ENCODE measurements around the gene SPDYC. TPM values are rescaled to one million over a fixed set of nuclear protein-coding genes. Genes with fewer than 3 reads are reported as not detected.

SPDYC gene
- total and polyA plus RNA-seq, 2 of the 13 experiments (the other 11 are each of a cell fraction or from before 2014, with no cell fraction given) = 0.15 to 0.33 TPM

DNA sequence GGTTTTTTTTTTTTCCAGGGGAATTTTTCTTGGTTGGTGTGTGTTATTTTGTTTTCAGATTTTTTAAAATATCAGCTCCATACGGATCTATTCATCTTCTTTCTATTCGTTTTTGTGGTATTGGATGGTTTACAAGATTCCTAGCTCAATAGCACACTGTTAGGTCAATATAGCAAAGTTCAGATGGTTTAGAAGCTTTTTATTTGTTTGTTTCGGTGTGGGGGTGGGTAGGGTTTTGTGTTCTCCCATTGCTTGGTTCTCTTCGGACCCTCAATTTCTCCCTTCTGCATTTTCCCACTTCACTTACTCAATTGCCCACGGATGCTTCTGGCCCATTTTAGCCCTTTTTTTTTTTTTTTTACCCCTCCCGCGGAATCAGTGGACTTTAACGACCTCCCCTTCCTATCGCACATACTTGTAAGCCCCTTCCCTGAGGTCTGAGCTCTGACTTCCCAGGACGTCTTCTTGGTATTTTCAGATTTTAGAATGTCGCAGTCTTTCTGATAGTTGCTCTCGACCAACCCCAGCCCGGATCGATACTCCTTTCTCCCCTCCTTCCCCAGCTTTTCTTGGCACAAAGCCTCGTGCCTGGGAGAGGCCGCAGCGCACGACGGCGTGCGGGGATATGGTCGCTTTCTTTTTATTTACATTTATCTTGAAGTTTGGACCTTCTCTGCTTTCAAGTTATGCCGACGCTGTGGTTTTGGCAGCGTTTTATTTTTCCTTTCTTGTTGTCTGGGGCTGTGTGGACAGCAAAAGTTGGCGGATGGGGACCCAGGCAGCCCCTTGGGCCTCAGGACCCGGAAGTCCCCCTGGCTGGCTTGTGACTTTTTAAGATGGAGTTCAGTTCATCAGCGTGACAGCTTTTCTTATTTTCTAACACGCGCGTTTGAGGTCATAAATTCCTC, 4.4 kb upstream of the SPDYC start (continued):
- TF ChIP-seq CC2D1A (CRISPR knock-in tag; IDR thresholded peaks at IDR 0.05) (no peak), ARNTL (CRISPR knock-in tag; IDR thresholded peaks at IDR 0.05) (no peak), ARHGAP35 (CRISPR knock-in tag; IDR thresholded peaks at IDR 0.05; ENCODE audit: borderline replicate concordance) (no peak), ZNF549 (CRISPR knock-in tag; IDR thresholded peaks at IDR 0.05) (no peak), ZFP1 (CRISPR knock-in tag; IDR thresholded peaks at IDR 0.05) (no peak), ZNF570 (CRISPR knock-in tag; IDR thresholded peaks at IDR 0.05; ENCODE audit: borderline replicate concordance) (0 out of 2 replicates have a peak, but pooled peaks have one; percentile 45), ZNF674 (CRISPR knock-in tag; IDR thresholded peaks at IDR 0.05; ENCODE audit: low read depth) (no peak), ARNT2 (CRISPR knock-in tag; IDR thresholded peaks at IDR 0.05; ENCODE audit: low read depth) (no peak), MYC (CRISPR knock-in tag; IDR thresholded peaks at IDR 0.05; ENCODE audit: borderline replicate concordance) (peak; percentile 86; the same call in 1 of the 2 replicates), THAP11 (CRISPR knock-in tag; IDR thresholded peaks at IDR 0.05) (peak; percentile 77), KDM6A (CRISPR knock-in tag; IDR thresholded peaks at IDR 0.05; ENCODE audit: low read depth) (peak; percentile 76), CHD2 (IDR thresholded peaks at IDR 0.05; ENCODE audit: low read depth, low read length) (no peak), NFE2 (CRISPR knock-in tag; IDR thresholded peaks at IDR 0.05) (no peak), PAX8 (CRISPR knock-in tag; IDR thresholded peaks at IDR 0.05; ENCODE audit: borderline replicate concordance) (no peak), ZIK1 (CRISPR knock-in tag; IDR thresholded peaks at IDR 0.05; ENCODE audit: borderline replicate concordance, low read depth) (no peak)
- TF ChIP-seq, protein P1, sequence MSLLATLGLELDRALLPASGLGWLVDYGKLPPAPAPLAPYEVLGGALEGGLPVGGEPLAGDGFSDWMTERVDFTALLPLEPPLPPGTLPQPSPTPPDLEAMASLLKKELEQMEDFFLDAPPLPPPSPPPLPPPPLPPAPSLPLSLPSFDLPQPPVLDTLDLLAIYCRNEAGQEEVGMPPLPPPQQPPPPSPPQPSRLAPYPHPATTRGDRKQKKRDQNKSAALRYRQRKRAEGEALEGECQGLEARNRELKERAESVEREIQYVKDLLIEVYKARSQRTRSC (CRISPR knock-in tag; IDR thresholded peaks at IDR 0.05; ENCODE audit: low read depth) = no peak
- TF ChIP-seq, protein P2, sequence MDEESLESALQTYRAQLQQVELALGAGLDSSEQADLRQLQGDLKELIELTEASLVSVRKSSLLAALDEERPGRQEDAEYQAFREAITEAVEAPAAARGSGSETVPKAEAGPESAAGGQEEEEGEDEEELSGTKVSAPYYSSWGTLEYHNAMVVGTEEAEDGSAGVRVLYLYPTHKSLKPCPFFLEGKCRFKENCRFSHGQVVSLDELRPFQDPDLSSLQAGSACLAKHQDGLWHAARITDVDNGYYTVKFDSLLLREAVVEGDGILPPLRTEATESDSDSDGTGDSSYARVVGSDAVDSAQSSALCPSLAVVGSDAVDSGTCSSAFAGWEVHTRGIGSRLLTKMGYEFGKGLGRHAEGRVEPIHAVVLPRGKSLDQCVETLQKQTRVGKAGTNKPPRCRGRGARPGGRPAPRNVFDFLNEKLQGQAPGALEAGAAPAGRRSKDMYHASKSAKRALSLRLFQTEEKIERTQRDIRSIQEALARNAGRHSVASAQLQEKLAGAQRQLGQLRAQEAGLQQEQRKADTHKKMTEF (CRISPR knock-in tag; IDR thresholded peaks at IDR 0.05) = peak; percentile 84
- TF ChIP-seq, protein P3, sequence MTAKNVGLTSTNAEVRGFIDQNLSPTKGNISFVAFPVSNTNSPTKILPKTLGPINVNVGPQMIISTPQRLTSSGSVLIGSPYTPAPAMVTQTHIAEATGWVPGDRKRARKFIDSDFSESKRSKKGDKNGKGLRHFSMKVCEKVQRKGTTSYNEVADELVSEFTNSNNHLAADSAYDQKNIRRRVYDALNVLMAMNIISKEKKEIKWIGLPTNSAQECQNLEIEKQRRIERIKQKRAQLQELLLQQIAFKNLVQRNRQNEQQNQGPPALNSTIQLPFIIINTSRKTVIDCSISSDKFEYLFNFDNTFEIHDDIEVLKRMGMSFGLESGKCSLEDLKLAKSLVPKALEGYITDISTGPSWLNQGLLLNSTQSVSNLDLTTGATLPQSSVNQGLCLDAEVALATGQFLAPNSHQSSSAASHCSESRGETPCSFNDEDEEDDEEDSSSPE (CRISPR knock-in tag; IDR thresholded peaks at IDR 0.05) = peak; percentile 71
- TF ChIP-seq, protein P4, sequence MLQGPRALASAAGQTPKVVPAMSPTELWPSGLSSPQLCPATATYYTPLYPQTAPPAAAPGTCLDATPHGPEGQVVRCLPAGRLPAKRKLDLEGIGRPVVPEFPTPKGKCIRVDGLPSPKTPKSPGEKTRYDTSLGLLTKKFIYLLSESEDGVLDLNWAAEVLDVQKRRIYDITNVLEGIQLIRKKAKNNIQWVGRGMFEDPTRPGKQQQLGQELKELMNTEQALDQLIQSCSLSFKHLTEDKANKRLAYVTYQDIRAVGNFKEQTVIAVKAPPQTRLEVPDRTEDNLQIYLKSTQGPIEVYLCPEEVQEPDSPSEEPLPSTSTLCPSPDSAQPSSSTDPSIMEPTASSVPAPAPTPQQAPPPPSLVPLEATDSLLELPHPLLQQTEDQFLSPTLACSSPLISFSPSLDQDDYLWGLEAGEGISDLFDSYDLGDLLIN (CRISPR knock-in tag; IDR thresholded peaks at IDR 0.05; ENCODE audit: borderline replicate concordance) = no peak
- TF ChIP-seq, protein P5, sequence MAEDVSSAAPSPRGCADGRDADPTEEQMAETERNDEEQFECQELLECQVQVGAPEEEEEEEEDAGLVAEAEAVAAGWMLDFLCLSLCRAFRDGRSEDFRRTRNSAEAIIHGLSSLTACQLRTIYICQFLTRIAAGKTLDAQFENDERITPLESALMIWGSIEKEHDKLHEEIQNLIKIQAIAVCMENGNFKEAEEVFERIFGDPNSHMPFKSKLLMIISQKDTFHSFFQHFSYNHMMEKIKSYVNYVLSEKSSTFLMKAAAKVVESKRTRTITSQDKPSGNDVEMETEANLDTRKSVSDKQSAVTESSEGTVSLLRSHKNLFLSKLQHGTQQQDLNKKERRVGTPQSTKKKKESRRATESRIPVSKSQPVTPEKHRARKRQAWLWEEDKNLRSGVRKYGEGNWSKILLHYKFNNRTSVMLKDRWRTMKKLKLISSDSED (CRISPR knock-in tag; IDR thresholded peaks at IDR 0.05) = no peak
- TF ChIP-seq, protein P6, sequence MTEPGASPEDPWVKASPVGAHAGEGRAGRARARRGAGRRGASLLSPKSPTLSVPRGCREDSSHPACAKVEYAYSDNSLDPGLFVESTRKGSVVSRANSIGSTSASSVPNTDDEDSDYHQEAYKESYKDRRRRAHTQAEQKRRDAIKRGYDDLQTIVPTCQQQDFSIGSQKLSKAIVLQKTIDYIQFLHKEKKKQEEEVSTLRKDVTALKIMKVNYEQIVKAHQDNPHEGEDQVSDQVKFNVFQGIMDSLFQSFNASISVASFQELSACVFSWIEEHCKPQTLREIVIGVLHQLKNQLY (CRISPR knock-in tag; IDR thresholded peaks at IDR 0.05) = peak; percentile 61; the same call in 1 of the 2 replicates
- TF ChIP-seq, protein P7, sequence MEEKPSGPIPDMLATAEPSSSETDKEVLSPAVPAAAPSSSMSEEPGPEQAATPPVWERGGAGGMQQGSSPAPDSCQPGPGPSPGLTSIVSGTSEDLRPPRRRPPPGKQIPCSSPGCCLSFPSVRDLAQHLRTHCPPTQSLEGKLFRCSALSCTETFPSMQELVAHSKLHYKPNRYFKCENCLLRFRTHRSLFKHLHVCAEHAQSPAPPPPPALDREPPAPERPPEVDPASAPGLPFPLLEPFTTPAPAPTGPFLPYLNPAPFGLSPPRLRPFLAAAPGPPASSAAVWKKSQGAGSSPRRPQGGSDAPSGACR (CRISPR knock-in tag; IDR thresholded peaks at IDR 0.05) = no peak; the same call in 1 of the 2 replicates

Measured in HepG2 (cell line).